Measurements from ENCODE around the gene EIPR1.
"Not testable (repeated sequence)": the region's sequence is repeated elsewhere in the genome, so short reads cannot be mapped to it uniquely, and the experiment has no call there.

The EIPR1 gene

DNA sequence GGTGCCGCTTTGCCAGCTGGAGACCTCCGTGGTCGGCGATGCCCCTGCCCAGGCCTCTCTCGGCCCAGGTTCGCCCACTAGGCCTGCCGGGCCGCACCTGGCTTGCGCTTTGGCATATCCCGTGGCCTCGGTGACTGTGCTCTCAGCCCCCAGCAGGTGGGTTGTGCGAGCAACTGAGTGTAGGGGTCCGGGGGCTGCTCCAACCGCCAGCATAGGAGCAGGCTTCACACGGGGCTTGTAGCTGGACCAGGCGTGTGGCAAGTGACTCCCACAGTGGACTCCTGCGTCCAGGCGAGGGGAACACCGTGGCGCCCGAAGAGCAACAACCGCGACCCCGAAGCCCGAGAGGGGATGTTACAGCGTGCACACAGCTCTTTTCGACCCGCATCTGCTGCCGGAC, 11.6 kb upstream of the EIPR1 start:
- in situ Hi-C loops (cut with MboI; ENCODE audit: low sequenced_read_pairs), result no loop called here
- DNase-seq (ENCODE audit: low spot score in 2 of 2), result no peak
- H3K9me3 ChIP-seq, result no peaks in the 10 kb centered on the region
- no peaks in the 10 kb centered on the region for H3K4me1 ChIP-seq
- H3K36me3 ChIP-seq (replicated peaks), result peaks cover 20% of the 10 kb centered on the region
- H3K27me3 ChIP-seq (ENCODE audit: low read depth), result no peaks in the 10 kb centered on the region
- no peak overlapping the region for H3K4me3 ChIP-seq

GRCh38 chr2:3388412-3388738, 10.8 kb upstream of the EIPR1 start:
- in situ Hi-C loops (cut with MboI; ENCODE audit: low sequenced_read_pairs), result no loop called here
- no peaks in the 10 kb centered on the region for H3K27me3 ChIP-seq (ENCODE audit: low read depth)
- H3K9me3 ChIP-seq, result no peaks in the 10 kb centered on the region
- H3K4me3 ChIP-seq, result no peak overlapping the region
- DNase-seq (ENCODE audit: low spot score in 2 of 2), result no peak
- H3K36me3 ChIP-seq (replicated peaks), result peaks cover 20% of the 10 kb centered on the region
- no peaks in the 10 kb centered on the region for H3K4me1 ChIP-seq

DNA sequence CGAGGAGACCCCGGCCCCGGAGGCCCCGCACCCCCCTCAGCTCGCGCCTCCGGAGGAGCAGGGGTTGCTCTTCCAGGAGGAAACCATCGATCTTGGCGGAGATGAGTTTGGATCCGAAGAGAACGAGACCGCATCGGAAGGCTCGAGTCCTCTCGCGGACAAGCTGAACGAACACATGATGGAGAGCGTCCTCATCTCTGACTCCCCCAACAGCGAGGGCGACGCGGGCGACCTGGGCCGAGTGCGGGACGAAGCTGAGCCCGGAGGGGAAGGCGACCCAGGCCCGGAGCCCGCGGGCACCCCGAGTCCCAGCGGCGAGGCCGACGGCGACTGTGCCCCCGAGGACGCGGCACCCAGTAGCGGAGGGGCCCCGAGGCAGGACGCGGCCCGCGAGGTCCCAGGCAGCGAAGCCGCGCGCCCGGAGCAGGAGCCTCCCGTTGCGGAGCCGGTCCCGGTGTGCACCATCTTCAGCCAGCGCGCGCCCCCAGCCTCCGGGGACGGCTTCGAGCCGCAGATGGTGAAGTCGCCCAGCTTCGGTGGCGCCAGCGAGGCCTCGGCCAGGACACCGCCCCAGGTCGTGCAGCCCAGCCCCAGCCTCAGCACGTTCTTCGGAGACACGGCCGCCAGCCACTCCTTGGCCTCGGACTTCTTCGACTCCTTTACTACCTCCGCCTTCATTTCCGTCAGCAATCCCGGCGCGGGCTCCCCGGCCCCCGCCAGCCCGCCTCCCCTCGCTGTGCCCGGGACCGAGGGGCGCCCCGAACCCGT, 10.2 kb upstream of the EIPR1 start:
- H3K4me1 ChIP-seq, result no peaks in the 10 kb centered on the region
- no peak for DNase-seq (ENCODE audit: low spot score in 2 of 2)
- peaks cover 20% of the 10 kb centered on the region for H3K36me3 ChIP-seq (replicated peaks)
- no peaks in the 10 kb centered on the region for H3K27me3 ChIP-seq (ENCODE audit: low read depth)
- no peak overlapping the region for H3K4me3 ChIP-seq
- in situ Hi-C loops (cut with MboI; ENCODE audit: low sequenced_read_pairs), result no loop called here
- H3K9me3 ChIP-seq, result no peaks in the 10 kb centered on the region

- Histone ChIP-seq H3K27me3 (ENCODE audit: low read depth) (no peaks in the 10 kb centered on the region), H3K4me1 (no peaks in the 10 kb centered on the region), H3K36me3 (replicated peaks) (peaks cover 20% of the 10 kb centered on the region), H3K4me3 (no peak overlapping the region), H3K9me3 (no peaks in the 10 kb centered on the region)
- DNase-seq (ENCODE audit: low spot score in 2 of 2), result no peak
- in situ Hi-C loops (cut with MboI; ENCODE audit: low sequenced_read_pairs), result no loop called here
Measured at GRCh38 chr2:3387011-3387410, 9.4 kb upstream of the EIPR1 start.

GRCh38 chr2:3386448-3386958, 8.9 kb upstream of the EIPR1 start:
- no peak for DNase-seq (ENCODE audit: low spot score in 2 of 2)
- H3K4me1 ChIP-seq, result no peaks in the 10 kb centered on the region
- H3K36me3 ChIP-seq (replicated peaks), result peaks cover 20% of the 10 kb centered on the region
- H3K27me3 ChIP-seq (ENCODE audit: low read depth), result no peaks in the 10 kb centered on the region
- no peak overlapping the region for H3K4me3 ChIP-seq
- no peaks in the 10 kb centered on the region for H3K9me3 ChIP-seq
- in situ Hi-C loops (cut with MboI; ENCODE audit: low sequenced_read_pairs), result no loop called here

GRCh38 chr2:3379647-3380534, 2.3 kb upstream of the EIPR1 start, which contains the start of gene TRAPPC12:
Gene TRAPPC12 (plus strand): TSS chr2:3379694. CDS start chr2:3387624, 7,930 bp downstream.
- in situ Hi-C loops (cut with MboI; ENCODE audit: low sequenced_read_pairs), result no loop called here
- H3K27me3 ChIP-seq (ENCODE audit: low read depth), result no peaks in the 10 kb centered on the region
- H3K4me1 ChIP-seq, result peaks cover 20% of the 10 kb centered on the region
- peak; percentile 77 to 95 for DNase-seq (ENCODE audit: low spot score in 2 of 2)
- H3K36me3 ChIP-seq (replicated peaks), result peaks cover 6% of the 10 kb centered on the region; the same call in 1 of the 2 replicates
- peak within 1 kb of the TSS; percentile 84 for H3K4me3 ChIP-seq
- H3K9me3 ChIP-seq, result no peaks in the 10 kb centered on the region

DNA sequence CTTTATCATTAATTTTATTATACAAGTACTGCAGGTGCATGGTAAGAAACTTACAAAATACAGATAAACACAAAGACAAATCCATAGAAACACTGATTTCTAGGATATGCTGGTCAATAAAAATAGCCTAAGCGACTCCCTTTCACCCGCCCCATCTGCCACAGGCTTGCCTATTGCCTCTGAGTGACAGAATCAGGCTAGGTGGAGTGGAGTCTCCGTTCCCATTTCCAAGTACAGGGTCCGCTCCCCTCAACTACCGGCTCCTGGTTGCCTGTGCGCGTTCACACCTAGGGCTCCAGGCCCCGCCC, 1.7 kb upstream of the EIPR1 start:
- DNase-seq (ENCODE audit: low spot score in 2 of 2), result no peak
- H3K36me3 ChIP-seq (replicated peaks), result peaks cover 6% of the 10 kb centered on the region; the same call in 1 of the 2 replicates
- no peaks in the 10 kb centered on the region for H3K9me3 ChIP-seq
- peaks cover 20% of the 10 kb centered on the region for H3K4me1 ChIP-seq
- peak overlapping the region; percentile 84 for H3K4me3 ChIP-seq
- no peaks in the 10 kb centered on the region for H3K27me3 ChIP-seq (ENCODE audit: low read depth)
- in situ Hi-C loops (cut with MboI; ENCODE audit: low sequenced_read_pairs), result no loop called here

- in situ Hi-C loops (cut with MboI; ENCODE audit: low sequenced_read_pairs), result no loop called here
- Histone ChIP-seq H3K4me1 (peaks cover 20% of the 10 kb centered on the region), H3K27me3 (ENCODE audit: low read depth) (no peaks in the 10 kb centered on the region), H3K4me3 (peak overlapping the region; percentile 76), H3K9me3 (no peaks in the 10 kb centered on the region), H3K36me3 (replicated peaks) (peaks cover 6% of the 10 kb centered on the region; the same call in 1 of the 2 replicates)
- DNase-seq (ENCODE audit: low spot score in 2 of 2), result peak in 1 of 2 experiments; percentile 18
Measured at GRCh38 chr2:3377279-3377611, 373 bp downstream of the EIPR1 start.

- no peak for DNase-seq (ENCODE audit: low spot score in 2 of 2)
- H3K36me3 ChIP-seq (replicated peaks), result peaks cover 6% of the 10 kb centered on the region; the same call in 1 of the 2 replicates
Measured at GRCh38 chr2:3376821-3377220, 797 bp downstream of the EIPR1 start.

GRCh38 chr2:3369340-3370181, 8.1 kb downstream of the EIPR1 start:
- DNase-seq (ENCODE audit: low spot score in 2 of 2); in situ Hi-C loops (cut with MboI; ENCODE audit: low sequenced_read_pairs); H3K4me3 ChIP-seq; H3K36me3 ChIP-seq (replicated peaks); H3K9me3 ChIP-seq; H3K27me3 ChIP-seq (ENCODE audit: low read depth); H3K4me1 ChIP-seq: not testable (repeated sequence)

More at GRCh38 chr2:3376821-3377220, 797 bp downstream of the EIPR1 start:
- in situ Hi-C loops (cut with MboI; ENCODE audit: low sequenced_read_pairs), result no loop called here
- Histone ChIP-seq H3K4me3 (peak overlapping the region; percentile 76), H3K27me3 (ENCODE audit: low read depth) (no peaks in the 10 kb centered on the region), H3K4me1 (peaks cover 20% of the 10 kb centered on the region), H3K9me3 (no peaks in the 10 kb centered on the region)

DNA sequence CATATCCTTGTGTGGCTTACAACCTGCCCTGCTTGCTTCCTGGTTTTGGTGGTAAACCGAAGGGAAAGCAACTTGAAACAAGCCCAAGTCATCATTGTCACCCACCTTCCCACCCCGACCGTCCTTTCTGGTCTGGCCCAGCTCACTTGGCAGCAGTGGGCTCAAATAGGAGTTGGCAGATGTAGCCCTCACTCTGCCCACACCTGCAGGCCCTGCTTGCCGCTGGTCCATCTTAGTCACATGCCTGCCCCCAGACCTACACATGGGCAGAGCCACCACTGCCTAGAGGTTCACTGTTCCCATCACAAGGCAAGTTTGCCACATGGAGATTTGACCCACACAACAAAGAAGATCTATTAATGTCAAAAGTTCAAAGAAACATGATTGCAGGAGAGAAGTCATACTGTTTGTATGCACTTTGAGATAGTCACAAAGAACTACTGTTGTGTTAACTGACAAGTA, 9.3 kb downstream of the EIPR1 start:
- no peak for DNase-seq (ENCODE audit: low spot score in 2 of 2)
- no peaks in the 10 kb centered on the region for H3K4me1 ChIP-seq
- no peaks in the 10 kb centered on the region for H3K27me3 ChIP-seq (ENCODE audit: low read depth)
- in situ Hi-C loops (cut with MboI; ENCODE audit: low sequenced_read_pairs), result no loop called here
- H3K4me3 ChIP-seq, result no peak overlapping the region
- H3K9me3 ChIP-seq, result no peaks in the 10 kb centered on the region
- no peaks in the 10 kb centered on the region for H3K36me3 ChIP-seq (replicated peaks)

DNA sequence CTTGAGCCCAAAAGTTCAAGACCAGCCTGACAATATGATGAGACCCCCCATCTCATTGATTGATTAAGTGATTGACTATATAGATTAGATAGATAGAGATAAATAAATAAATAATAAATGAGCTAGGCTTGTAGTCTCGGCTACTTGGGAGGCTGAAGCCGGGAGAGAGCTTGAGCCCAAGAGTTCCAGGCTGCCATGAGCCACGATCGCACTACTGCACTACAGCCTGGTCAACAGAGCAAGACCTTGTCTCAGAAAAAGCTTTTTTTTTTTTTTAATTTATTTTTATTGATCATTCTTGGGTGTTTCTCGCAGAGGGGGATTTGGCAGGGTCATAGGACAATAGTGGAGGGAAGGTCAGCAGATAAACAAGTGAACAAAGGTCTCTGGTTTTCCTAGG, 12.4 kb downstream of the EIPR1 start:
- no peaks in the 10 kb centered on the region for H3K27me3 ChIP-seq (ENCODE audit: low read depth)
- DNase-seq (ENCODE audit: low spot score in 2 of 2), result no peak
- H3K4me1 ChIP-seq, result no peaks in the 10 kb centered on the region
- no peaks in the 10 kb centered on the region for H3K9me3 ChIP-seq
- no peak overlapping the region for H3K4me3 ChIP-seq
- no peaks in the 10 kb centered on the region for H3K36me3 ChIP-seq (replicated peaks)
- in situ Hi-C loops (cut with MboI; ENCODE audit: low sequenced_read_pairs), result no loop called here

GRCh38 chr2:3361518-3362389, 15.9 kb downstream of the EIPR1 start:
- no peak overlapping the region for H3K4me3 ChIP-seq
- in situ Hi-C loops (cut with MboI; ENCODE audit: low sequenced_read_pairs), result no loop called here
- H3K4me1 ChIP-seq, result no peaks in the 10 kb centered on the region
- no peaks in the 10 kb centered on the region for H3K9me3 ChIP-seq
- no peaks in the 10 kb centered on the region for H3K36me3 ChIP-seq (replicated peaks)
- no peaks in the 10 kb centered on the region for H3K27me3 ChIP-seq (ENCODE audit: low read depth)
- DNase-seq (ENCODE audit: low spot score in 2 of 2), result no peak
